ENCODE measurements around the gene ZFP92. TPM values are rescaled to one million over a fixed set of nuclear protein-coding genes. Genes with fewer than 3 reads are reported as not detected.

ZFP92 gene
- total RNA-seq, 6 donors from 2014 or later, result 2.7 to 5.1 (median 3.7) TPM

- no peaks in the 10 kb centered on the region for H3K4me1 ChIP-seq
- no peak overlapping the region for H3K4me3 ChIP-seq
- DNase-seq, result no peak
- 83 to 86% methylated on average over 5 of the region's 5 CpGs for WGBS, 2 donors
- no peaks in the 10 kb centered on the region for H3K27me3 ChIP-seq
- no peaks in the 10 kb centered on the region for H3K36me3 ChIP-seq
- H3K27ac ChIP-seq, result no peak overlapping the region
- ATAC-seq (ENCODE audit: low FRiP score in 2 of 2), result no peak
- no peak for TF ChIP-seq CTCF (IDR thresholded peaks at IDR 0.05)
- TF ChIP-seq POLR2AphosphoS5 (IDR thresholded peaks at IDR 0.05), result no peak
- no peak for TF ChIP-seq EP300 (IDR thresholded peaks at IDR 0.05)
- no peak for TF ChIP-seq POLR2A (IDR thresholded peaks at IDR 0.05)
- no peaks in the 10 kb centered on the region for H3K9me3 ChIP-seq
Measured at GRCh38 chrX:153366878-153367538, 44.3 kb upstream of the ZFP92 start.

GRCh38 chrX:153370293-153371055 lies 40.8 kb upstream of the ZFP92 start:
- Histone ChIP-seq H3K27ac (no peak overlapping the region), H3K27me3 (no peaks in the 10 kb centered on the region), H3K9me3 (no peaks in the 10 kb centered on the region), H3K36me3 (no peaks in the 10 kb centered on the region), H3K4me3 (no peak overlapping the region), H3K4me1 (no peaks in the 10 kb centered on the region)
- TF ChIP-seq POLR2AphosphoS5 (IDR thresholded peaks at IDR 0.05) (no peak), POLR2A (IDR thresholded peaks at IDR 0.05) (no peak), EP300 (IDR thresholded peaks at IDR 0.05) (no peak), CTCF (IDR thresholded peaks at IDR 0.05) (no peak)
- 63 to 71% methylated on average over 8 of the region's 8 CpGs for WGBS, 2 donors
- DNase-seq (no peak), ATAC-seq (ENCODE audit: low FRiP score in 2 of 2) (no peak)

GRCh38 chrX:153371256-153371655 lies 40.0 kb upstream of the ZFP92 start:
- TF ChIP-seq POLR2AphosphoS5 (IDR thresholded peaks at IDR 0.05) (no peak), POLR2A (IDR thresholded peaks at IDR 0.05) (no peak), CTCF (IDR thresholded peaks at IDR 0.05) (no peak), EP300 (IDR thresholded peaks at IDR 0.05) (no peak)
- no peak for DNase-seq
- Histone ChIP-seq H3K36me3 (no peaks in the 10 kb centered on the region), H3K27ac (no peak overlapping the region), H3K9me3 (no peaks in the 10 kb centered on the region), H3K27me3 (no peaks in the 10 kb centered on the region), H3K4me3 (no peak overlapping the region), H3K4me1 (no peaks in the 10 kb centered on the region)
- 59 to 75% methylated on average over 3 of the region's 3 CpGs for WGBS, 2 donors
- no peak for ATAC-seq (ENCODE audit: low FRiP score in 2 of 2)

GRCh38 chrX:153372949-153373348 lies 38.3 kb upstream of the ZFP92 start:
- DNase-seq (no peak), ATAC-seq (ENCODE audit: low FRiP score in 2 of 2) (no peak)
- Histone ChIP-seq H3K27me3 (no peaks in the 10 kb centered on the region), H3K36me3 (no peaks in the 10 kb centered on the region), H3K9me3 (peaks cover 0 to 3% (median 0%) of the 10 kb centered on the region in 4 donors), H3K4me1 (no peaks in the 10 kb centered on the region), H3K27ac (no peak overlapping the region), H3K4me3 (no peak overlapping the region)
- TF ChIP-seq EP300 (IDR thresholded peaks at IDR 0.05) (no peak), POLR2AphosphoS5 (IDR thresholded peaks at IDR 0.05) (no peak), POLR2A (IDR thresholded peaks at IDR 0.05) (no peak), CTCF (IDR thresholded peaks at IDR 0.05) (no peak)

All from upper lobe of left lung (tissue), 6 donors.